C1 segment of cervical spinal cord (tissue), 14 donors: Measurements from ENCODE around the gene CSF1.

ENCODE experiments used
- DNase-seq, 14 donors: peaks; one replicate each; lab custom pipeline; 2025; lab: John Stamatoyannopoulos, UW

CSF1 gene

DNA sequence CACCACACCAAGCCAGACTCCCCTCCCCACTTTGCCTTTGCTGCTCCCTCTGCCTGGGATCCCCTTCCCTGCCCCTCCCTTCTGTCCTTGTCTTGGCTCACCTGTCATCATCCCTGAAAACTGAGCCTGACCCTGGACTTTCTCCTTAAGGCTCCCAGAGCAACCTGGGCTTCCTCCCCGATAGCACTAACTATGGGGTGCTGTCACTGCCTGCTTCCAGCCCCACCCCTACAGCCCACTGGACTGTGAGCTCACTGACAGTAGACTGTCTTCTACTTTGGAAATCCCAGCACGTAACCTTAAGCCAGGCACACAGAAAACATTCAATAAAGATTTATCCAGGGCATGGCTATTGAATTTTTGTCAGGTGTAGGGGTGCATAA, 9.5 kb upstream of the CSF1 start:
- no peak for DNase-seq

DNA sequence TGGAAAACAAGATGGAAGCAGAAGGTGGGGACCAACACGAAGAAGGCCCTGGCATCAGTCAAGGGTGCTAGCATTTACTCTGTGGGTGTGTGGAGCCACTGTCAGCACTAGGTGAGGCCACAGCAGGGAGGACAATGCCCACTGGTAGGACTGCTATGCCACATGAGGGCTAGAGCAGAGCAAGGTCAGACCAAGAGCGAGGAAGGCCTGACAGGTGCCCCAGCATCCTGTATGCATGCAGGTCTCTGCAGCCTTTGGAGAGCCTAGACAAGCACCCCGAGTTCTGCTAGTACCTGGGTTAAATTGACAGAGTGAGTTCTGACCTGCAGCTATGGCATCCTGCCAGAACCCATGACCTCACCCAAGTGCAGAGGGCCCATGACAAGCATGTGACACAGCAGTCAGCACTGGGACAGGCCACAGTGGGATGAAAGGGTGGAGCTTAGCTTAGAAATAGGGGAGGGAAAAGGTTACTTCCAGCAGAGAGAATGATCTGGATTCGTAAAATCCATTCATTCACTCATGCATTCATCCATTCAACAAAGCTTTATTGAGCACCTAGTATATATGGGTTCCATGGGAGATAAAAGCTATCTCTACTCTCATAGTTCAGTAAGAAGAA, 9.0 kb upstream of the CSF1 start:
- no peak for DNase-seq

DNA sequence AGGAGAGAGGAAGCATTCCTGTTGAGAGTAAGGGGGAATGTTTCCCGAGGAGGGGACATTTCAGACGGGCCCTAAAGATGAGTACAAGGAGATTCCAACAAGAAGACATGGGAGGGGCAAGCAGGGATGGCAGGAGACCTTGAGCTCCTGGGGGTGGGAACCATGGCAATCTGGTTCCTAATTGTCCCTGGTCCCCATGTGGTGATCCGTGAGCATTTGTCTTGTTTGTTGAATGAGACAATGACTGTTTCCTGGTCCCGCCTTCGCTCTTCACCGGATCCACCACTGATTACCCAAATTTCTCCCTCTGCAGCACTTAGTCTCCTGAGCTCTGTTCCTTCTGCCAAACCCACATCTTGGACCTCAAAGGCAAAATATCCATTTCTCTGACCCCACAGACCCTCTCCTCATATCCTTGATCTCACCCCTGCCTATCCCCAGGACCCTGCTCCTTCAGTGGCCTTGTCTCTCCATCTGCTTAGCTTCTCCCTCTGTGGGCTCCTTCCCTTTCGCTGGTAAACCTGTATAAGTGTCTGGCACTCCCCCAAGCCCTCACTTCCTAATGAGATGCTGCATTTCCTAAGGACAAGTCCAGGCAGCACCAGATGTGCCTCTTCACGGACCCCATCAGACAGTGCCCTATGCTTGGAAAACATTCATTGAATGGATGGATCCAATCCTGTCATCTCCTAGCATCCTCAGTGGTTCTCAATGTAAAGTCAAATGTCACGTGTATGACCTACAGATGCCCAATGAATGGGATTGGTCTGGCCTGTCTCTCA, 8.3 kb upstream of the CSF1 start:
- no peak for DNase-seq

DNA sequence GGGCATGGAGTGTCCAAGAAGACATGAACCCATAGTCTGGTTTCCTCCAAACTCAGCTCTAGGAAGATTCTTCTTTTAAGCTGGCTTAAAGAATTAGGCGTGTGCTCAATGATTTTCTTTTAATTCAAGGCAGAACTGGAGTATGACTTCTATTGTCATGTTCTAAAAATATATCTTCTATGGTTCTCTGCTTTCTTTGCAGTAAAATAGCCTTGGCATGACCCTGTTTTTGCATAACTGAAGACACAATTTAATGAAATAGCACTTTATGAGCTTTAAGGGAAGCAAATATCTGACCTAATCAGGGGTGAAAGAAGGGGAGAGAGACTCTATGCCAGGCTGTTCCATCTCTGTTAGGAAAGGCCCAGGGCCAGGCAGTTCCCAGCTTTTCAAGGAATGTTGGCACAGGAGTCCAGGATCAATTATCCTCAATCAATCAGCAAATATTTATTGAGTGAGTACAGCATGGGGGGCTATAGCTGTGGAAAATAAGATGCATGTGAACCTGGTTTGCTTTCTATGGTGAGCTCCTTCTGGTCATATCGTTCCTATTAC, 7.2 kb upstream of the CSF1 start:
- DNase-seq: no peak

DNA sequence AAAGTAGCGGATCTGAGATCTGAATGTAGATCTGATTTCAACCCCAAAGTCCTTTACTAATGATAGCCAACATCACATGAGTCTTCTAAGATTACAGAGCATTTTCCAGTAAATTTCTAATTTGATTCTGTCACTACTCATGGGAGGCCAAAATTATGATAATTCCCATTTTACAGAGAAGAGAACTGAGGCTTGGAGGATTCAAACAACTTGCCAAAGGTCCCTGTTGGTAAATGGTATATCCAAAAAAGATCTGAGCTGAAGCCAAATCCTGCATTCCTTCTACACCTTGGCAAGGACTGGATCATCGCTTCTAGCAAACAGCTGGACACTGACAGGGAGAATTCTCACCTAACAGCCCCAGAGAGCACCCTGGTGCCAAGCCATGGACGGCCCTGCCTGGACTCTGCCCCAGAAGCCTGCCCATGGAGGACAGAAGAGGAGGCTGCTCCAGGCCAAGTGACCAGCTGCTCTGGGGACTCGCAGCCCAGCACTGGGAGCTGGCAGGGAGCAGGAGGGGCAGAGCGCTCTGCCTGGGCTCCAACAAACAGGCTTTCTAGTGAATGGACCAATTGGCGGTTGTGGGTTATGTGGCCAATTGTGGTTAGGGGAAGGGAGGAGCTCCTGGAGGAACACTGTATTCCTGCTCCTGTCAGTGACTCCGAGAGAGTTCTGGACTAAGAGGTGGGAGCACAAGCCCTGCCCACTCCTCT, 6.4 kb upstream of the CSF1 start:
- peak in 13 of 14 donors; percentile 32 to 89 (median 77) for DNase-seq

DNA sequence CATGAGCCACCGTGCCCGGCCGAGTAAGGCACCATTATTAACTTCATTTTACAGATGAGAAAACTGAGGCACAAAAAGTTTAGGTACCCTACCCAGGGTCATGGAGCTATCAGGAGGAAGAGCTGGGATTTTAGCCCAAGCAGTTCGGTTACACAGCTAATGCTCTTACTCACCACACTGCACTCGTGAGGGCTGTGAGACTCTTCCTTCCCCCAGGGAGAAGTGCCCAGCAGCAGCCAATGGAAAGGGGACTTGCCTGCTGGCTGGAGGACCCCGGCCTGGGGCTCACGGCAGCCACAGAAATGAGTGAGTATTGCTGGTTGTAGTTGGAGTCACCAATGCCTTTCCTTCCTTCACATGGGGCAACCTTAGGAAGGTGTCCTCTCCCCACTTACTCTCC, 5.2 kb upstream of the CSF1 start:
- DNase-seq: no peak

DNA sequence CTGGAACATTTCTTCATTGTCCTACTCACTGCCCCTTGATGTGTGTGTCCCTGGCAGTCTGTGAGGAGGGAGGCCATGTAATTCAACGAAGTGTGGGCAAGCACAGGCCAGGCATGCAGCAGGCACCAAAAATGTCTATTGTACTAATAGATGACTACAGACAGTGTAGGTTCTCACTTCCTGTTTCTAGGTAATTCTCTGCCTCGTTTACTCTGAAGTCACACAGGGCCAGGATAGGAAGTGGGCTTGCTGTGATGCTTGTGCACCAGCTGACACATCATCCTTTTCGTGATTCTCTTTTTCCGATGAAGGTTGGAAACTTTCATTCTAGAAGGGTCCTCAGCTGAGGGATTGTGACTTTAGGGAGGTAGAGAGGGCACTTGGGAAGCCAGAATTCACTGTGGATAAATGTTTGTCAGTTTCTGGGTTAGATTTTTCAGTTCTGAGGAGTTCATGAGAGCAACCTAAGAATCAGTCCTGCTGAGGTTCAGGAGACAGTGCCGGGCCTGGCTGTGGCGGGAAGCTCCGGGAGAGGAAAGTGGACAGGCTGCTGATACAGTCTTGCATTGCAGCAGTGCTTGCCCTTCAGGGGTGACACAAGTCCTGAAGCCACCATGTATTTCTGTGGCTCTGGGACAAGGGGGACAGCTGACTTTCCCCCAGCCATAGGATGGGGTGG, 4.3 kb upstream of the CSF1 start:
- DNase-seq: no peak

DNA sequence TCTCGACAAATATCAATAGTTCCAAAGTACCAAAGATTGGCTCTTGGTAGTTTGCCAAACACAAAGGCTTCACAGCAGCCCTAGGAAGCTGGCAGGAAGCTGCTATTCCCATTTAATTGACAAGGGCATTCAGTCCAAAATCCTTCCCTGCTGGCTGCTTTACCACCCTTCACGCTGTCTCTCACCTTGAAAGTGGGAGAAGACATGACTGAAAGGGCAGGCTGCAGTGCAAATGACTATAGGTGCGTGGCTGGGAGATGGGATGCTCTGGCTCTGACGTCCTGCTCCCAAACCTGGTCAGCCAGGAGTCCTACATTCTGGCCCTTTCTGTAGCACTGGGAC, 3.8 kb upstream of the CSF1 start:
- no peak for DNase-seq

DNA sequence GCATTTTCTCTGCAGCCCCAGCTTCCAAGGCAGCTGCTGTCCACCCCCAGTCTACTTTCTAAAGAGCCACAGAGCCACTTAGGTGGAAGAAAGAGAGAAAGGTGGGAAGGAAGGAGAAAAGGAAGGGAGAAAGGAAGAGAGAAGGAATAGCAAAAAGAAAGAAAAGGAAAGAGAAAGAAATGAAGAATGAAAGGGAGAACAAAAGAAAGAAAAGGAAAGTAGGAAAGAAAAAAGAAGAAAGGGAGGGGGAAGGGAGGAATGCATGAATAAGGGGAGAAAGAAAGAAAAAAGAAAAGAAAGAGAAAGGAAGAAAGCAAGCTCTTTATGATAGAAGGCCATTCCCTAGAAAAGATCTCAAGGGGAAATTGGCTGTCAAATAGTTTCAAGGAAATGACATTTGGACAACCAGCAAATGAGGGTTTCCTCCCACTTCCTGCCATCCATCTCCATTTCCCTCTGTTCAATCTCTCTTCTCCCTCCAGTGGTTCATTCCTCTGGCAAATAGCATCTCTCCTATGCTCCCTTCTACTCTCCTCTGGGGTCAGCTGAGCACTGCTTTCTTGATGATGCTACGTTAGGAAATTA, 3.4 kb upstream of the CSF1 start:
- DNase-seq: no peak

DNA sequence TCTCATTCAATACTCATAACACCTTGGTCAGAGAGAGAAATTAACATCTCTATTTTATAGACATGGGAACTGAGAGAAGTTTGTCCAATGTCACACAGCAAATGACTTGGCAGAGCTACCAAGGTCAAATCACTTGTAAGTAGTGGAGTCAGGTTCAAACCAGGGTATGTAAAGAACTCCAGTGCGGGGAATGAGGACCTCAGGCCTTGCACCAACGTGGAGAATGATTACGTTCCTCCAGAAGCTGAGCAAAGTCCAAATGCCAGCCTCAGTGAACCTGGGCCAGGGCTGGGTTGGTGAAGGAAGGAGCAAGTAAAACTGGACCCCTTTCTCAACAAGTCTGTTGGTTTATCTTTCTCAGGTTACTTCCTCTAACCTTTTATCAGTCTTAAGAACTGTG, 1.8 kb upstream of the CSF1 start:
- no peak for DNase-seq

DNA sequence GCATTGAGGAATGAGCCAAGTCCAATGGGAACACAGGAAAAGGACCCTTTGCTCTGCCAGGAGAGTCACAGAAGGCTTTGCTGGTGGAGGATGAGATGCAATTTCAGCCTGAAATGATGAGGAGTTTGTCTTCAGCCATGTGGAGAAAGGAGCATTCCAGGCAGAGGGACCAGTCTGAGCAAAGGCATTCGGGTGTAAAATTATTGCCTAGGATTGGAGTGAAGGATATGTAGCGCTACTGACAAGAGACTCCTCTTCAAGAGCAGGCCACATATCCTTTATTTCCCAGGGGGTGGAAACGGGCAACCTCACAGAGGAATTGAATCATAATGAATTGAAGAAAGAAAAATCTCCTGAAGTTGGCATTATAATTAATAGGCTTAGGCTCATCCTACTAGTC, 1.1 kb upstream of the CSF1 start:
- DNase-seq: peak in 1 of 14 donors; percentile 27

DNA sequence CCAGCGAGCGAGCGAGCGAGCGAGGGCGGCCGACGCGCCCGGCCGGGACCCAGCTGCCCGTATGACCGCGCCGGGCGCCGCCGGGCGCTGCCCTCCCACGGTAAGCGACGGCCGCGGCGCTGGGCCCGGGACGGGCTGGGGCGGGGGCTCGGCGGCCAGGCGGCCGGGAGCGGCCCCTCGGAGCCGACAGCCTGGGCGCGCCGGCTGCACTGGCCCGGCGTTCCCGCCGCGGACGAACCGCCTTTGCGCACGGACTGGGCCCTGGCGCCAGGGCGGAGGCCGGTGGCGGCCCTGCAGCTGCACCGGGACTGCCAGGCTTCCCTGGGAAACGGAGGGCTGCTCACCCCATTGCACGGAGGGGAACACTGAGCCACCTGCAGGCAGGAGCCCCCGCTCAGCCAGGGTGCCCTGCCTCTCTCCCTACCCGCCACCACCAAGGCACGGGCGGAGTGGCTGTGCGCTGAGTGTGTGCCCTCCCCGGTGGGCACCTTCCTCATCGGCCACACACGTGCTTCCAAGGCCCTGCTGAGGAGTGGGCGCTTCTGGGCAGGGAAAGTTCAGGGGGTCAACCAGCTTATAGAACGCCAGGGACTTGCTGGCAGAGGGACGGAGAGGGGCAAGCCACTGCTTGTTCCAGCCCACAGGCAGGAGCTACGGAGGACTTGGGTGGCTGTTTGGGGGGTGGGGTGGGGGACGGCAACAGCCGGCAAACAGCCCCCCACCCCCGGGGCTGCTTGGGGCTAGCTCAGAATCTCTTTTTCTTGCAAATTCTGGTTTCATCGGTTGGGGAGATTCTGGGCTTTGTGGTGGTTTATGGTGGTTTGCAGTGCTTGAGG, 532 bp downstream of the CSF1 start:
- peak in 5 of 14 donors; percentile 22 to 64 (median 40) for DNase-seq

DNA sequence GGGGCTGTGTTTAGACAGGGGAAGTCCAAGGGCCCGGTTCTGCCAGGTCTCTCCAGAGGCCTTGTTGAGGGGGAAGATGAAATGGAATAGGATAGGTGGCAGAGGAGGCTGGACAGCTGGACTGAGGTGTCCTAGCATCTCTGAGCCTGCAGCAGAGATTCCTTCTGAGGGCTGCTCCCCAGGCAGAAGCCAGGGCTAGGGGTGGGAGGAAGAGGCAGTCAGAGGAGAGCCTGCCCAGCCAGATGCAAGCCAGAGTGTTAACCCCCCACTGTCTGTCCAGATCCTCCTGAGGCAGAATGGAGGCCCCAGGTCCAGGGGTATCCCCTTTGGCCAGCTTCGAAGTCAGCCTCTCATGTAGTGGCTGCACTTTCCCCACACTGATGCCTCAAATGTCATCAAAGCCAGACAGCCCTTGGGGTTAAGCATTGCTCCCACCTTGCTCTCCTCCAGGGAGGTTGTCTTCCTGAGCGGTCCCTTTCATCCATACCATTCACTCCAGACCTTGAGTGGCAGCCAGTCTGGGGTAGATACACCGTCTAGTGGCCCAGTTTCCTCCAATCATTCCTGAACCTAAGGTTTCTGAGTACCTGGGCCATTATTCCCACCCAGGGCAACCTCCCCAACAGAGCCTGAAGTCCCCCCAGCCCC, 1.7 kb downstream of the CSF1 start:
- no peak for DNase-seq

DNA sequence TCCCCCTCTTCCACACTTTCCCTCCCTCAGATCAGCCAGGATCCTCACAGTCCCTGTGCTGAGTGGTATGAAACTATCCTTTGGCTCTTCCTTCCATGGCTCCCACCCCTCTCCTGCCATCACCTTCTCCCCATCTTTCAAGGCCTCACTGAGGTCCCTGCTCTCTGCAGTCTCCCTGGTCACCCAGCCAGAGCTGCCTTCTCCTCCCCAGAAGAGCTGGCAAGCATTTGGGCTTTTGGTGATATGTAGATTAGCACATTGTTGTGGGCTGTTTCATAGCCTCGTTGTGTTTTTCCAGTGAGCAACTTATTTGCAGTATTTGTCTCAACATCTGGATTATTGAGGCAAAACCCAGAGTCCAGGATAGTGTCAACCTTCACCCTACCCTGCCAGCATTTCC, 2.2 kb downstream of the CSF1 start:
- DNase-seq: no peak

DNA sequence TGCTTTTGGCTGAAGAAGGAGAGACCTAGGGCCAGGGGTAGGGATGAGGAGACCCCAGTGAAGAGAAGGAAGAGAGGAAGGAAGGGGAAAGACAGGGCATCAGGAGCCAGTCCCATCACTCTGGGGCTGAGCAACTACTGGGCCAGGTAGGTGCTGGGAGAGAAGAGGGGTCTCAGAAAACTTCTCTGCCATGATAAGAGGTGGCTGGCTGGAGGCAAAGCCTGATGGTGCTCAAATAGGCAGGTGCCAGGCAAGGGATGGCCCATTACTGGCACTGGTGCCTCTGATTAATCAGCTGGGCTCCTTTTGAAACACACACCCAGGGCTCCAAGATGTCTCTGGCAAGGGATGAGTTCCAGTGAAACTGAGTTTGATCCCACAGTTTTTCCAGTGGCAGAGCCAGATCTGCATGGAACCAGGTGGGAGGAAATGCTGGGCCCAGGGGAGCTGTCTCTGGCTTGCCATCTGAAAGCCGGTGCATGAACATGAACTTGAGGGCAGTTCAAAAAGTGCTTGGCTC, 2.8 kb downstream of the CSF1 start:
- no peak for DNase-seq

DNA sequence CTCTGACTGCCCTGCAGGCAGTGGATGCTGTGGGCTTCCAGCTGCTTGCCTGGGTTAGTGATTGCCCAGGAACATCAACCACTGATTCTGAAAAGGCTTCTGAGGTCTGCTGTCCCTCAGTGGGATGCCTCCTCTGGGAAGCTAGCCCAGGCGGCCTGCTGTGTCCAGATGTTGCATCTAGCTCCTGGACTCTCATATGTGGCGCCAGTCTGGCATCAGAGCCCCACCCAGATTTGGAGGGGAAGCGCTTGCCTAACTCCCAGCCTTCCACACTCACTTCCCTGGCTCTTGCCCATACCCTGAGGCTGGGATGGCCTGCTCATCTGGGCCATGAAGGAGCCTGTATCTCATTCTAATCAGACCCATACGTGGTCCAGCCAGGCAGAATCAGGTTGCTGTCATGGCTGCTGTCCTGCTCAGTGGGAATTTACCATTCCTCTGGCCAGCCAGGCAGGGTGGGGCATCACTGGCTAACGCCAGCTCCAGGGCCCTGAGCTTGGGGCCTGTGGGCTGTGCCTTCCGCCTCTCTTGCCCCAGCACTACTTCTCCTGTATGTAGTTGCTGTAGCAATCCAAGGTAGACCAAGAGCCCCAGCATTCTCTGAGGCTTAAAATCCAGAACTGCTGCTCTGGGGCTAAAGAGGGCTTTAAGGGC, 4.1 kb downstream of the CSF1 start:
- DNase-seq: no peak

DNA sequence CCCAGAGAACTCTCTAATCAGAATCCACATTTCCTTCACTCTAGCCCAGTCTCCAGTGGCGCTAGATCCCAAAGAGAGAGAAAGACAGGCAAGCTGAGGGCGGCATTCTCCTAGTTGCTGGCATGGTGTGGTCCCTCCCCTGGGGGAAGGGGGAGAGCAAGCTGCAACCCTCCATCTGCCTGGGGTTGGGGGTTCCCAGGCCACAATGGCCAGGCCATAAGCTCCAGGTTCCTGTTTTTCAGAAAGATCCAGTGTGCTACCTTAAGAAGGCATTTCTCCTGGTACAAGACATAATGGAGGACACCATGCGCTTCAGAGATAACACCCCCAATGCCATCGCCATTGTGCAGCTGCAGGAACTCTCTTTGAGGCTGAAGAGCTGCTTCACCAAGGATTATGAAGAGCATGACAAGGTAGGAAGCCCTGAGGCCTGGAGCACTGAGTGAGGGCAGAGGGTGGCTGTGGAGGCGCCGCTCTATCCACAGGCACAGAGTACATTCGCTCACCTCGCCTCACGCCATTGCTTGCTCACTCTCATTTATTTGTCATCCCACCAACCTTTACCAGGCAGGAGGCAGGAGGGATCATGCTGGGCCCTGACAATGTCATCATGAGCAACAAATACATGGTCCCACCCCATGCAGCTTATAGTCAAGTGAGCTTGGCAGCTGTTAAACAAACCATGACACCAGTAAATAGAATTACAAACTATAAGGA, 6.6 kb downstream of the CSF1 start:
- no peak for DNase-seq

DNA sequence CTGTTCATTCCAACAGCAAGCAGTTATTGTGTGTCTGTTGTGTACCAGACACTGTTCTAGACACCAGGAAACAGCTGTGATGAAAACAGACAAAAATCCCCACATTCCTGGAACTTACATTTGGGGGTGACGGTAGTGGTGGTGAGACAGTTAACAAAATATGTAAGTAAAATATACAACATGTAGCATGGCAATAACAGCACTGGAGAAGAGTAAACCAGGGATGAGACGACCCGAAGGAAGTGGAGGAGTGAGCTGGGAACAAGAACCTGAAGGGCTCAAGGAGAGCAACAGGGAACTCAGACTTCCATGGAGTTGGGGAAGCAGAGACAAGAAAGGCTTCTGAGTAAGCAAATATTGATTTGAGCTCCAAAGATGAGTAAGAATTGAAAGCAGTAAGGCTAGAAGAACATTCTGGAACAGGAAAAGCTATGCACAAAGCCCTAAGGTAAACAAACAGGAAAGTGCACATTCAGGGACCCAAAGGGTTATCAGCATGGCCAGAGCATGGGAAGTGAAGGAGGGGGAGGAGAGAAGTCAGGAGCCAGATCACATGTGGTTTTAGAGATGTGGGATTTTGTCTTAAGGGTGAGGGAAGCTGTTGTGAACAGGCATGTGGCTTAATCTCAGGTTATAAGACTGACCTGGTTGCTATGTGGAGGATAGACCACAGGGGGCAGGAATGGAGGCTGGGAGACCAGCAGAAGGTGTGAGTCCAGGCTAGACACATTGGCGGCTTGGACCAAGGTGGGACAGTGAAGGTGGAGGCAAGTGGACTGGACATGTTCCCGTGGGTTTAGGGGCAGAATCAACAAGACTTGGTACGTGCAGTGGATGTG, 7.3 kb downstream of the CSF1 start:
- DNase-seq: no peak
